SK-N-SH treated with all-trans-retinoic acid at 6 μM for 48 hours (cell line): ENCODE data around the gene NDUFB7.

Experiments
- BACH2 ChIP-seq: fragments of 250-450 bp; sonication (Bioruptor Pico); IDR thresholded peaks from 2 replicates; pipeline ENCODE4 v1.9.0; 2021; ENCODE audit warnings: mild to moderate bottlenecking, borderline replicate concordance
- CREB5 ChIP-seq: fragments of 250-450 bp; sonication (Bioruptor Pico); IDR thresholded peaks from 2 replicates; pipeline ENCODE4 v1.5.1; 2020; ENCODE audit warnings: low read depth, mild to moderate bottlenecking, moderate library complexity
- CSDC2 ChIP-seq: fragments of 250-450 bp; sonication (Bioruptor Pico); IDR thresholded peaks from 2 replicates; pipeline ENCODE4 v1.5.0; 2020; ENCODE audit warnings: mild to moderate bottlenecking, moderate library complexity
- CSRNP3 ChIP-seq: fragments of 250-450 bp; sonication (Bioruptor Pico); IDR thresholded peaks from 2 replicates; pipeline ENCODE4 v1.5.1; 2021; ENCODE audit warnings: mild to moderate bottlenecking, moderate library complexity
- ESRRG ChIP-seq: fragments of 250-450 bp; sonication (Bioruptor Pico); IDR thresholded peaks from 2 replicates; pipeline ENCODE4 v1.6.1; 2021; ENCODE audit warnings: mild to moderate bottlenecking
- GLIS3 ChIP-seq: fragments of 250-450 bp; sonication (Bioruptor Pico); IDR thresholded peaks from 2 replicates; pipeline ENCODE4 v1.5.0; 2020; ENCODE audit warnings: mild to moderate bottlenecking, moderate library complexity
- OSR1 ChIP-seq: fragments of 250-450 bp; sonication (Bioruptor Pico); IDR thresholded peaks from 2 replicates; pipeline ENCODE4 v1.8.0; 2022; ENCODE audit warnings: moderate library complexity, mild to moderate bottlenecking, inconsistent platforms
- RARB ChIP-seq: fragments of 250-450 bp; sonication (Bioruptor Pico); IDR thresholded peaks from 2 replicates; pipeline ENCODE4 v1.8.0; 2021; ENCODE audit warnings: mild to moderate bottlenecking, moderate library complexity
- TCF4 ChIP-seq: fragments of 250-450 bp; sonication (Bioruptor Pico); IDR thresholded peaks from 2 replicates; pipeline ENCODE4 v1.8.0; 2021; ENCODE audit warnings: mild to moderate bottlenecking, moderate library complexity, borderline replicate concordance
- TOX ChIP-seq: fragments of 250-450 bp; sonication (Bioruptor Pico); IDR thresholded peaks from 2 replicates; pipeline ENCODE4 v1.8.0; 2021; ENCODE audit warnings: mild to moderate bottlenecking, moderate library complexity, borderline replicate concordance
- ZFP30 ChIP-seq: fragments of 450-650 bp; formaldehyde crosslinking; IDR thresholded peaks from 2 replicates; pipeline ENCODE4 v1.5.0; 2022; ENCODE audit warnings: mild to moderate bottlenecking, moderate library complexity
- ZNF565 ChIP-seq: fragments of 450-650 bp; formaldehyde crosslinking; conservative IDR thresholded peaks from 2 replicates; pipeline ENCODE4 v1.5.0; 2020; ENCODE audit warnings: low read depth, mild to moderate bottlenecking, moderate library complexity
- ZNF70 ChIP-seq: fragments of 450-650 bp; formaldehyde crosslinking; IDR thresholded peaks from 2 replicates; pipeline ENCODE4 v1.5.0; 2020; ENCODE audit warnings: mild to moderate bottlenecking, moderate library complexity

- no peak for TF ChIP-seq BACH2 (CRISPR knock-in tag)
- no peak for TF ChIP-seq CSDC2 (CRISPR knock-in tag)
- TF ChIP-seq ZNF70 (CRISPR knock-in tag) = no peak
- TF ChIP-seq TOX (CRISPR knock-in tag) = no peak
- TF ChIP-seq ZNF565 (CRISPR knock-in tag) = no peak
- TF ChIP-seq CREB5 (CRISPR knock-in tag) = no peak
- TF ChIP-seq RARB (CRISPR knock-in tag) = no peak
- TF ChIP-seq ESRRG (CRISPR knock-in tag) = no peak
- no peak for TF ChIP-seq GLIS3
- TF ChIP-seq TCF4 (CRISPR knock-in tag) = no peak
- no peak for TF ChIP-seq ZFP30 (CRISPR knock-in tag)
- no peak for TF ChIP-seq CSRNP3 (CRISPR knock-in tag)
- TF ChIP-seq OSR1 = no peak
Observed at GRCh38 chr19:14554382-14554812, 17.5 kb downstream of the NDUFB7 start.
